WTC11 (cell line): ENCODE data around the gene FGF11.

Source experiments
- ESRRA ChIP-seq: sonication (generic); formaldehyde crosslinking; IDR thresholded peaks from 2 replicates; pipeline ENCODE4 v1.8.1; 2022; ENCODE audit warnings: mild to moderate bottlenecking, missing genetic modification reagents, borderline replicate concordance
- IRF2 ChIP-seq: sonication (generic); formaldehyde crosslinking; IDR thresholded peaks from 2 replicates; pipeline ENCODE4 v1.8.0; 2022; ENCODE audit warnings: low read depth, missing genetic modification reagents, borderline replicate concordance
- NR3C1 ChIP-seq: sonication (generic); formaldehyde crosslinking; conservative IDR thresholded peaks from 2 replicates; pipeline ENCODE4 v1.8.1; 2023; ENCODE audit warnings: low read depth, mild to moderate bottlenecking, missing genetic modification reagents
- SMAD3 ChIP-seq: sonication (generic); formaldehyde crosslinking; IDR thresholded peaks from 2 replicates; pipeline ENCODE4 v1.8.0; 2022; ENCODE audit warnings: missing genetic modification reagents, mild to moderate bottlenecking, borderline replicate concordance
- ZNF232 ChIP-seq: sonication (generic); formaldehyde crosslinking; IDR thresholded peaks from 2 replicates; pipeline ENCODE4 v1.8.0; 2022; ENCODE audit warnings: mild to moderate bottlenecking, missing genetic modification reagents
- ZNF263 ChIP-seq: sonication (generic); formaldehyde crosslinking; IDR thresholded peaks from 2 replicates; pipeline ENCODE4 v1.8.1; 2022; ENCODE audit warnings: low read depth, mild to moderate bottlenecking, moderate library complexity, missing genetic modification reagents
- TF ChIP-seq, protein P1 (sequence below): fragments of 200-600 bp; IDR thresholded peaks from 2 replicates; pipeline ENCODE4 v1.8.0; 2022; ENCODE audit warnings: antibody characterized with exemption
- TF ChIP-seq, protein P2 (sequence below): sonication (generic); formaldehyde crosslinking; IDR thresholded peaks from 2 replicates; pipeline ENCODE4 v1.8.1; 2022; ENCODE audit warnings: mild to moderate bottlenecking, missing genetic modification reagents, moderate library complexity, borderline replicate concordance

DNA sequence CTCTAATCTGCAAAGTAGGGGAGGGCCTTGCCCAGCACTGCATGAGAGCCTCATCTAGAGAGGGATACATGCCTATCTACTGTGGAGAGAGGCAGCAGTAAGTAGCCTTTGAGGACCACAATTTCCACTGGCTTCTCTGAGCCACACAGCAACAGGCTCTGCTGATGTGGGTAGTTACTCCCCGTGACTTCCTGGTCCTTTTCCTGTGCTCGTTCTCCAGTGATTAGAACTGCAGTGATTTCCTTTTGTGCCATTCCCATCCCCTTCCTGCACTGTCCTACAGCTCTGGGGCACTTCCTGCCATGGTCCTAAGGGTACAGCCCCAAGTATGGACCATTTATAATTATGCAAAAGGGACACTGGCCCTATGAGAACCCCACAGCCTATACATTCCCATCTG is 48.0 kb upstream of the FGF11 start:
- TF ChIP-seq ZNF263 (CRISPR knock-in tag) (no peak), ZNF232 (CRISPR knock-in tag) (no peak), IRF2 (no peak), ESRRA (CRISPR knock-in tag) (no peak), SMAD3 (CRISPR knock-in tag) (no peak), NR3C1 (no peak)
- TF ChIP-seq, protein P1, sequence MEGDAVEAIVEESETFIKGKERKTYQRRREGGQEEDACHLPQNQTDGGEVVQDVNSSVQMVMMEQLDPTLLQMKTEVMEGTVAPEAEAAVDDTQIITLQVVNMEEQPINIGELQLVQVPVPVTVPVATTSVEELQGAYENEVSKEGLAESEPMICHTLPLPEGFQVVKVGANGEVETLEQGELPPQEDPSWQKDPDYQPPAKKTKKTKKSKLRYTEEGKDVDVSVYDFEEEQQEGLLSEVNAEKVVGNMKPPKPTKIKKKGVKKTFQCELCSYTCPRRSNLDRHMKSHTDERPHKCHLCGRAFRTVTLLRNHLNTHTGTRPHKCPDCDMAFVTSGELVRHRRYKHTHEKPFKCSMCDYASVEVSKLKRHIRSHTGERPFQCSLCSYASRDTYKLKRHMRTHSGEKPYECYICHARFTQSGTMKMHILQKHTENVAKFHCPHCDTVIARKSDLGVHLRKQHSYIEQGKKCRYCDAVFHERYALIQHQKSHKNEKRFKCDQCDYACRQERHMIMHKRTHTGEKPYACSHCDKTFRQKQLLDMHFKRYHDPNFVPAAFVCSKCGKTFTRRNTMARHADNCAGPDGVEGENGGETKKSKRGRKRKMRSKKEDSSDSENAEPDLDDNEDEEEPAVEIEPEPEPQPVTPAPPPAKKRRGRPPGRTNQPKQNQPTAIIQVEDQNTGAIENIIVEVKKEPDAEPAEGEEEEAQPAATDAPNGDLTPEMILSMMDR, result no peak
- TF ChIP-seq, protein P2, sequence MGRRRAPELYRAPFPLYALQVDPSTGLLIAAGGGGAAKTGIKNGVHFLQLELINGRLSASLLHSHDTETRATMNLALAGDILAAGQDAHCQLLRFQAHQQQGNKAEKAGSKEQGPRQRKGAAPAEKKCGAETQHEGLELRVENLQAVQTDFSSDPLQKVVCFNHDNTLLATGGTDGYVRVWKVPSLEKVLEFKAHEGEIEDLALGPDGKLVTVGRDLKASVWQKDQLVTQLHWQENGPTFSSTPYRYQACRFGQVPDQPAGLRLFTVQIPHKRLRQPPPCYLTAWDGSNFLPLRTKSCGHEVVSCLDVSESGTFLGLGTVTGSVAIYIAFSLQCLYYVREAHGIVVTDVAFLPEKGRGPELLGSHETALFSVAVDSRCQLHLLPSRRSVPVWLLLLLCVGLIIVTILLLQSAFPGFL (CRISPR knock-in tag), result no peak
